HCT116 (cell line): ENCODE results near the gene ST3GAL5.

Source experiments
- JUND ChIP-seq: IDR thresholded peaks from 2 replicates; pipeline ENCODE4 v1.6.1; 2012
- TF ChIP-seq, protein P1 (sequence below), 3 experiments: fragments of 200-600 bp in 1 of 3; sonication (generic) in 1 of 3; IDR thresholded peaks in 2 of 3; conservative IDR thresholded peaks in 1 of 3; 2 replicates each; pipeline ENCODE4 v1.5.1; 2012 to 2017; ENCODE audit warnings: low read depth in 2 of 3, low read length in 2 of 3, antibody characterized with exemption in 1 of 3, borderline replicate concordance in 1 of 3, control low read depth in 1 of 3, mild to moderate bottlenecking in 1 of 3, mixed read lengths in 1 of 3, mixed run types in 1 of 3, moderate library complexity in 1 of 3; ENCODE audit not compliant: insufficient read depth in 1 of 3

DNA sequence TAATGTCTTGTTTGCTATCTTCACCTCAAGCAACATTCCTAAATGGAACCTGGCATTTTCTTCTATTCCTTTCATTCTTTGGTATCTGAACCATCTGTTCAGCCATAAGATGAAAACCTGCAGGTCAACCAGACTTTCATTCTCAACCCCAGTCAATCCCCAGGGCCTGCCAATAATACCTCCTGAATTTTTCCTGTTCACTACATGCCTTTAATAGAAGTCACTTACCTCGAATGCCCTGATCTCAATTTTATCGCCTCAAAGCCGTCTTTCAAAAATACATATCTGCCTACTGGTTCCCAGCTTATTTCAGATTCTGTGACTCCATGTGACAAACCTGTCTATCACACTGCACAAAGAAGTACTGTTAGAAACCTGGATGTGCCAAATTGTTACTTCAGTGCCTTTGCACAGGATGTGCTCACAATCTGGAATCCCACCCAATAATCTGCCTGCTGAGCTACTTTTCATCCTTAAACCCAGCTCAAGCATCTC, 22.6 kb downstream of the ST3GAL5 start:
- TF ChIP-seq, protein P1, sequence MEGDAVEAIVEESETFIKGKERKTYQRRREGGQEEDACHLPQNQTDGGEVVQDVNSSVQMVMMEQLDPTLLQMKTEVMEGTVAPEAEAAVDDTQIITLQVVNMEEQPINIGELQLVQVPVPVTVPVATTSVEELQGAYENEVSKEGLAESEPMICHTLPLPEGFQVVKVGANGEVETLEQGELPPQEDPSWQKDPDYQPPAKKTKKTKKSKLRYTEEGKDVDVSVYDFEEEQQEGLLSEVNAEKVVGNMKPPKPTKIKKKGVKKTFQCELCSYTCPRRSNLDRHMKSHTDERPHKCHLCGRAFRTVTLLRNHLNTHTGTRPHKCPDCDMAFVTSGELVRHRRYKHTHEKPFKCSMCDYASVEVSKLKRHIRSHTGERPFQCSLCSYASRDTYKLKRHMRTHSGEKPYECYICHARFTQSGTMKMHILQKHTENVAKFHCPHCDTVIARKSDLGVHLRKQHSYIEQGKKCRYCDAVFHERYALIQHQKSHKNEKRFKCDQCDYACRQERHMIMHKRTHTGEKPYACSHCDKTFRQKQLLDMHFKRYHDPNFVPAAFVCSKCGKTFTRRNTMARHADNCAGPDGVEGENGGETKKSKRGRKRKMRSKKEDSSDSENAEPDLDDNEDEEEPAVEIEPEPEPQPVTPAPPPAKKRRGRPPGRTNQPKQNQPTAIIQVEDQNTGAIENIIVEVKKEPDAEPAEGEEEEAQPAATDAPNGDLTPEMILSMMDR (IDR thresholded peaks at IDR 0.05 in 2 of 3, conservative IDR thresholded peaks at IDR 0.05 in 1 of 3; ENCODE audit: borderline replicate concordance in 1 of 3, insufficient read depth in 1 of 3, low read depth in 2 of 3, low read length in 2 of 3) = no peak
- no peak for TF ChIP-seq JUND
